Measurements from ENCODE around the gene PFKL.
A peak's percentile ranks its signal among the peaks of the same experiment; 100 is the strongest.

PFKL gene

DNA sequence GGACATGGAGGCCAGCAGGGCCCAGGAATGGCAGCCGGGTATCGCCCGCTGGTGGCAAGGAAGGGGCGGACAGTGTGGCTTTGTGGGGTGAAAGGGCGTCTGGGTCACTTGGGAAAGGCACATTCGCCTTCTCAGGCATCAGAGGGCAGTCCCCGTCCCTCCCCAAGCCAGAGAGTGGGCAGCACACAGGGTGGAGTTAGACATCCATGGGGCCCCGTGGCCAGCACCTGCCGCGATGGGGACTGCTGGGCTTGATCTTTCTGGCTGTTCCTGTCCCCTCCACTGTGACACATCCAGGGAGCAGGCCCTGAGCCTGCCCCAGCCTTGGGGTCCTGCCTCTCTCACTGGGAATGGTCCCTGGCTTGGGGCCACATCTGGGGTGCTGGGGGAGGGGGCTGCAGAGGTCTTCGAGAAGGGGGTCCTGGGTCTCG is 49.6 kb downstream of the PFKL start:
- H3K4me1 ChIP-seq, result peaks cover 83% of the 10 kb centered on the region
- H4K20me1 ChIP-seq, result no peaks in the 10 kb centered on the region
- H3K9me3 ChIP-seq, result no peaks in the 10 kb centered on the region
- TF ChIP-seq Cebpa-rat (IDR thresholded peaks at IDR 0.05), result no peak
- no peak overlapping the region for H3K4me2 ChIP-seq
- H3K27me3 ChIP-seq, result no peaks in the 10 kb centered on the region
- no peak overlapping the region for H3K9ac ChIP-seq
- H3K4me3 ChIP-seq, result no peak overlapping the region
- no peaks in the 10 kb centered on the region for H3K36me3 ChIP-seq
- H3K27ac ChIP-seq, result 0 out of 2 replicates have a peak overlapping the region, but pooled peaks have one; percentile 30

- Histone ChIP-seq H3K4me2 (no peak overlapping the region), H3K9me3 (no peaks in the 10 kb centered on the region), H3K4me1 (peaks cover 83% of the 10 kb centered on the region), H3K4me3 (no peak overlapping the region), H4K20me1 (no peaks in the 10 kb centered on the region), H3K9ac (no peak overlapping the region), H3K36me3 (peaks cover under 1% of the 10 kb centered on the region; the same call in 1 of the 2 replicates), H3K27ac (no peak overlapping the region), H3K27me3 (no peaks in the 10 kb centered on the region)
- no peak for TF ChIP-seq Cebpa-rat (IDR thresholded peaks at IDR 0.05)
Measured at GRCh38 chr21:44349847-44350772, 50.3 kb downstream of the PFKL start.

DNA sequence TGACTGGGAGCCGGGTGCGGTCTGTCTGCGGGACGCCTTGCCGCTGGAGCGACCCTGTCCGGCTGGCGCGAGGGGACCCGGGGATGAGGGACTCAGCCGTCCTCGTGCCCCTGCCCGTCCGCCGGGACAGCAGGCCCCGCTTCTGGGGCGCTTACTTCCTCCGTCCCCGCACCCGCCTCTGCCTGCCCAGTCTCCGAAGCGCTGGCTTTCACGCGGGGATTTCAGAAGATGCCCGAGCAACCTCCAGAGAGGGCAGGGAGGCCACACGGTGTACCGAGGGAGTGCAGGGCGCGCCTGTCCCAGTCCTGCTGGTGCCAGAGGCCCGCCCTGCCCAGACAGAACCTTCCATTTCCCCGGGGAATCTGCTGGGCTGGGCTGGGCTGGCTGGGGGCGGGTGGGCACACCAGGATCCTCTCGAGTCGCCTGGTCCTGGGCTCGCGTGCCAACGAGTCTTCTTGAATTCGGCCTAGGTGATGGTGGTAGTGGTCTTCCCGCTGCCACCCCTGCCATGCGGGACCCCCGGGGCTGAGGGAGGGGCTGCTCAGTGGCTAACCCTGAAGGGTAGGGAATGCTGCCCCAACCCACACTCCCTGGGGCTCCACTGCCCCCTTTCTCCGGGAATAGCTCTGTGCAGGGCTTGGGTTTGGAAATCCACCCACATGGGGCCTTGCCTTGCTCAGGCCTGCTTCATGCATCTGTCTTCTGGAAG is 51.1 kb downstream of the PFKL start:
- TF ChIP-seq Cebpa-rat (IDR thresholded peaks at IDR 0.05), result no peak
- H3K4me1 ChIP-seq, result peaks cover 83% of the 10 kb centered on the region
- no peaks in the 10 kb centered on the region for H3K27me3 ChIP-seq
- no peaks in the 10 kb centered on the region for H3K9me3 ChIP-seq
- H3K4me2 ChIP-seq, result peak overlapping the region; percentile 94
- no peaks in the 10 kb centered on the region for H4K20me1 ChIP-seq
- H3K4me3 ChIP-seq, result no peak overlapping the region
- H3K9ac ChIP-seq, result no peak overlapping the region
- peak overlapping the region; percentile 98 for H3K27ac ChIP-seq
- H3K36me3 ChIP-seq, result peaks cover 6% of the 10 kb centered on the region; the same call in 1 of the 2 replicates

DNA sequence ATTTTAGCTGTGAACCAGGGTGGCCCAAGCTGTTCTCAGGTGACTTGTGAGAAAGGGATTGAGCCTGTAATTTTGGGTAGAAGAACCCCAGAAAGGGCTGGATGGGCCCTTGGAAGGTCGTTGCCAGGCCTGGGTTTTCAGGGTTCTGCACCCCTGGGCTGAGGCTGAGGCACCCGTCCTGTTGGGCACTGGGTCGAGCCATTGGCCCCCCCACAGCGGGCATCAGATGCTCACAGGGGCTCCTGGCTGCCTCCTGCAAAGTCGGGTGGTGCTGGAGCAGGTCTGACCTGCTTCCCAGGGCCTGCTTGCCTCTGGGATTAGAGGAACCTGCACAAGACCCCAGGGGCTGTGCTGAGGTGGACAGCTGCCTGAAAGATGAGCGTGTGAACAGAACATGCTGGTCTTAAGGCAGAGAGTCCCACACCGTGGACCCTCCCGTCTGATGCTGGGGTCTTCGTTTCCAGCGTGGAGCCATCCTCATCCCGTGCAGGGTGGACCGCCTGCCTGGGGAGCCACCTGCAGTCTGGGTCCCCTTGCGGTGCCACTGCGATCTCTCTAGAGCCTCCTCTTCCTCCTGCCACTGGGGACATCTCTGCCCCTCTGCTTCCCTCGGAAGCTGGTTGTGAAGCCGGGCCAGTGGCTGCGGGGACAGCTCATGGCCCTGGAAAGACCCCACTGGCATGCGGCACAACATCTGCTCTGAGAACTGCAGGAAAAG is 51.8 kb downstream of the PFKL start:
- Histone ChIP-seq H3K4me1 (peaks cover 83% of the 10 kb centered on the region), H3K36me3 (peaks cover 13% of the 10 kb centered on the region), H3K27me3 (no peaks in the 10 kb centered on the region), H3K9ac (peak overlapping the region; percentile 91), H3K27ac (peak overlapping the region; percentile 98), H3K9me3 (no peaks in the 10 kb centered on the region), H3K4me3 (peak overlapping the region; percentile 72), H4K20me1 (0 out of 2 replicates have a peak, but pooled peaks cover 6% of the 10 kb centered on the region), H3K4me2 (peak overlapping the region; percentile 94)
- TF ChIP-seq Cebpa-rat (IDR thresholded peaks at IDR 0.05), result no peak

DNA sequence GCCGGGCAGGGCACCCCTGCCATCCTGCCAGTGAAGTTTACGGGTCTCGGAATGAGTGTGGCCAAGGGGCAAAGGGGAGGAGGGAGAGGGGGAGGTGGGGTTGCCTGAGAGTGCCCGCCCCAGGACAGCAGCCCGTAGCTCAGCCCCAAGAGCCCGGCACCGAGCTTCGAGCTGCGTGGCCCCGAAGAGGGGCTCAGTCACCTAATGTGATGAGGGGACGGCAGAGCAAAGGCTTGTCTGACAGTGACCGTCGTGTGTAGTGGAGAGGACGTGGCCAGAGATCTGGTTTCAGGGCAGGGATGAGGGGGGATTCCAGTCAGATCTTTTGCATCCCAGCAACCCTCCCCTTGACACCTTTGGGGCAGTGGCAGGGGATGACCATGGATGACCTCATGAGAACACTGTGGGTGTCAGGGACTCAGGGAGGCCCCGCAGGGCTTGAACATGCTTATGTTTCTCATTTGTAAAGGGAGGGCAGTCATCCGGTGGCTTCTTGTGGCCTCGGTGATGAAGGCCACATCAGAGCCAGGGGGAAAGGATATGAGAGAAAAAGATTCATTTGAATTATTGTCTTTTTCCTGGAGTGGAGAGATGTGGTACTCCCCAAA is 52.5 kb downstream of the PFKL start:
- peak overlapping the region; percentile 72 for H3K4me3 ChIP-seq
- peak overlapping the region; percentile 94 for H3K4me2 ChIP-seq
- peaks cover 85% of the 10 kb centered on the region for H3K4me1 ChIP-seq
- H3K27me3 ChIP-seq, result no peaks in the 10 kb centered on the region
- no peak for TF ChIP-seq Cebpa-rat (IDR thresholded peaks at IDR 0.05)
- peak overlapping the region; percentile 98 for H3K27ac ChIP-seq
- H4K20me1 ChIP-seq, result 0 out of 2 replicates have a peak, but pooled peaks cover 8% of the 10 kb centered on the region
- peaks cover 3% of the 10 kb centered on the region; the same call in 1 of the 2 replicates for H3K9me3 ChIP-seq
- peaks cover 19% of the 10 kb centered on the region for H3K36me3 ChIP-seq
- H3K9ac ChIP-seq, result peak overlapping the region; percentile 91

GRCh38 chr21:44353191-44353970 is 53.5 kb downstream of the PFKL start, which contains the start of gene TRPM2:
TSS of gene TRPM2 (plus strand) at chr21:44353621. CDS start at chr21:44353701, 80 bp downstream.
- 0 out of 2 replicates have a peak, but pooled peaks cover 8% of the 10 kb centered on the region for H4K20me1 ChIP-seq
- H3K4me3 ChIP-seq, result peak within 1 kb of the TSS; percentile 72
- peak; percentile 99 for TF ChIP-seq Cebpa-rat (IDR thresholded peaks at IDR 0.05)
- peaks cover 11% of the 10 kb centered on the region; the same call in 1 of the 2 replicates for H3K9me3 ChIP-seq
- H3K4me1 ChIP-seq, result peaks cover 77% of the 10 kb centered on the region
- peak within 1 kb of the TSS; percentile 98 for H3K27ac ChIP-seq
- H3K36me3 ChIP-seq, result peaks cover 30% of the 10 kb centered on the region
- peak within 1 kb of the TSS; percentile 94 for H3K4me2 ChIP-seq
- peak within 1 kb of the TSS; percentile 91 for H3K9ac ChIP-seq
- H3K27me3 ChIP-seq, result no peaks in the 10 kb centered on the region

- H3K9ac ChIP-seq, result peak overlapping the region; percentile 91
- peaks cover 36% of the 10 kb centered on the region for H3K36me3 ChIP-seq
- H3K4me3 ChIP-seq, result peak overlapping the region; percentile 72
- H3K4me2 ChIP-seq, result peak overlapping the region; percentile 94
- H3K4me1 ChIP-seq, result peaks cover 70% of the 10 kb centered on the region
- peaks cover 16% of the 10 kb centered on the region; the same call in 1 of the 2 replicates for H3K9me3 ChIP-seq
- peak; percentile 92 for TF ChIP-seq Cebpa-rat (IDR thresholded peaks at IDR 0.05)
- no peaks in the 10 kb centered on the region for H3K27me3 ChIP-seq
- 0 out of 2 replicates have a peak, but pooled peaks cover 8% of the 10 kb centered on the region for H4K20me1 ChIP-seq
- peak overlapping the region; percentile 98 for H3K27ac ChIP-seq
Measured at GRCh38 chr21:44354001-44354405, 54.1 kb downstream of the PFKL start.

Data from BLaER1 (cell line).